Activated T-helper 1 cell treated with anti-CD3 and anti-CD28 coated beads, Interleukin-2, amount 50 U/mL, for 16 hours (primary cell): Measurements from ENCODE around the gene UBE2L5.

ENCODE experiments used
- DNase-seq, 2 donors: peaks; one replicate each; pipeline ENCODE4 v3.0.0-alpha.2; 2020; ENCODE audit warnings: low read depth in 1 of 2, low spot score in 1 of 2

UBE2L5 gene

DNA sequence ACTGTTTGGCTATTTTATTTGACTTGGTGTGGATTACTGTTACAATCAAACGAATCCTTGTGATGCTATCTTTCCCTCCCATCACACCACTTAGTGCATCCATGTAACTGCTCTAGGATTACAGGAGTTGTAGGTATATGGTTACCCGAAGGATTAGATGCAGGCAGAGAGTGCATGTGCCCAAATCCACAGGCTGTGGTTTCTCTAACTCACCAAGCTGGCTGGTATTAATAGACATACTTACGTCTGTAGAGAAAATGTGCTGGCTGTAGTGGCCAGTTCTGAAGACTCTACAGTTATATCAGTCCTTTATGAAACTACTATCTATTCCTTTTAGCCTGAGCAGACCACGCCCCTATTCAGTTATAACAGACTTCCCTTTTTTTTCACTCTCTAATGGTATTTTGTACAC, 44.6 kb downstream of the UBE2L5 start:
- no peak for DNase-seq

DNA sequence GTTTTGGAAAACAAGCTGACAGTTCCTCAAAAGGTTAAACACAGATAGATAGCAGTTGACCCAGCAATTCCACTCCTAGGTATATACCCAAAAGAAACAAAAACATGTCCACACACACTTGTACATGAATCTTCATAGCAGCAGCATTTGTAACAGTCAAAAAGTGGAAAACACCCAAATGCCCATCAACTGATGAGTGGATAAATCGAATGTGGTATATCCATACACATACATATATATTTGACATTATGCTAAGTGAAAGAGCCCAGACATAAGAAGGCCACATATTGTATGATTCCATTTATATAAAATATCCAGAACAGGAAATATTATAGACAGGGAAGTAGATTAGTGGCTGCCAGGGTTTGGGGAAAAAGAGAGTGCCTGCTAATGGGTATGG, 51.4 kb downstream of the UBE2L5 start:
- no peak for DNase-seq

DNA sequence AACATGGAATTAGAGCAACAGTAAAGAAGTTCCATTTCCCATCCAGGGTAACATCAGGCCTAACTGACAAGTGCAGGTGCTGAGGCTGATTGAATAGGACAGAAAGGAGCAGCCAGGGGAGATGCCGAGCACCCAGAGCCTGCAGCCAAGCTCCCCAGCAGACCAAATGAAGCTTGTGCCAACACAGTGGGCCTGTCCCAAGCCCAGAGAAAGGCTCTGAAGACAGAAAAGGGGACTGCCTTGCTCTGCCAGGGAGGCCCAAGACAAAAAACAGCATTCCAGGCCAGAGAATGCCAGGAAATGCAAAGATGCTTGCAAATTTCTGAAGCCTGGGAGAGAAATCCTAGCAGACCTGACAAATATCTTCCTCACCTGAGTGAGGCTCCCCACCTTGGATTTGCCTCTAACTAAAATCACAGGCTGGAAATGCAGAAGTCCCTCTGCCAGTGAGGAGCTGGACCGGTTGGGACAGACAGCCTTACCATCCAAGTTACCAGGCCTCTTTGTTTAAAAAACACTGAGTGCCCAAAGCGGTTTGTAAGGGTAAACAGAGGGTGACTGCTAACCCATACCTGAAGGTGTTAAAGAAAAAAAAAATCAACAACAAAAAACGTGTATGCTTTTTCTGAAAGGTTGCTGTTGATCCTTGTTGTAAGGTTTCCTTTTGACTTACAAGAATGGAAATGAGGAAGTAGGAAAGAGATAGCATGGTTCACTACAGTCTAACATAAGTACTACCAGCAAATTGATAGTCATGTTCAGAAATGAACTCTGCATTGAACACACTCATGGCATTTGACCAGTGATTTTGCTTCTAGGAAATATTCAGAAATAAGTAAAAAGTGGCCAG, 55.3 kb downstream of the UBE2L5 start:
- no peak for DNase-seq
